ENCODE data around the gene CLEC2L.

GRCh38 chr7:139538881-139539635, 15.6 kb downstream of the CLEC2L start:
- no peak for TF ChIP-seq EZH2 (IDR thresholded peaks at IDR 0.05; ENCODE audit: insufficient read depth, low read length)
- no peak for TF ChIP-seq CTCF (IDR thresholded peaks at IDR 0.05; ENCODE audit: insufficient read depth, low read depth, low read length)
